SK-N-SH (cell line): Measurements from ENCODE around the gene RAET1E. TPM values are rescaled to one million over a fixed set of nuclear protein-coding genes. Genes with fewer than 3 reads are reported as not detected.

Source experiments
- CTCF ChIA-PET: fragments of 300-600, 350-600 bp; formaldehyde crosslinking; extraction: SDS; loops from one replicate; lab custom pipeline; 2021; lab: Yijun Ruan, JAX
- POLR2A ChIA-PET: fragments of 350-600 bp; sonication (Branson Sonifier 250); formaldehyde crosslinking; extraction: SDS; loops from one replicate; lab custom pipeline; 2020; ENCODE audit warnings: antibody characterized with exemption, inconsistent platforms; lab: Yijun Ruan, JAX
- DNase-seq: peaks from one replicate; pipeline ENCODE4 v3.0.0; 2012
- H2AFZ ChIP-seq: fragments of 200-600 bp; sonication (generic); 2 replicates; pipeline ENCODE4 v1.8.1; 2016; ENCODE audit warnings: antibody characterized with exemption, mild to moderate bottlenecking, low read depth
- H3F3A ChIP-seq: fragments of 200-600 bp; sonication (generic); replicated peaks from 2 replicates; pipeline ENCODE3; 2016; ENCODE audit warnings: antibody characterized with exemption, mild to moderate bottlenecking; ENCODE audit not compliant: insufficient read depth
- H3K27ac ChIP-seq, 2 experiments: fragments of 200-500 bp in 1 of 2; fragments of 200-600 bp in 1 of 2; sonication (Bioruptor generic) in 1 of 2; sonication (generic), shearing (Covaris generic) in 1 of 2; 2 replicates each; pipeline versions ENCODE4 v1.5.1 to v1.6.1; 2014 to 2016; ENCODE audit warnings: low read depth in 2 of 2, inconsistent platforms in 1 of 2, low read length in 1 of 2, mild to moderate bottlenecking in 1 of 2, mixed read lengths in 1 of 2
- H3K27me3 ChIP-seq: fragments of 200-600 bp; sonication (generic), shearing (Covaris generic); 2 replicates; pipeline ENCODE4 v1.6.1; 2016; ENCODE audit warnings: mixed run types; ENCODE audit not compliant: insufficient read depth
- H3K36me3 ChIP-seq, 2 experiments: fragments of 200-500 bp in 1 of 2; fragments of 200-600 bp in 1 of 2; sonication (Bioruptor generic) in 1 of 2; sonication (generic) in 1 of 2; replicated peaks in 1 of 2; 2 replicates each; pipeline versions ENCODE3 to v1.5.1; 2014 to 2016; ENCODE audit warnings: low read length in 1 of 2, mild to moderate bottlenecking in 1 of 2; ENCODE audit not compliant: insufficient read depth in 2 of 2, control insufficient read depth in 1 of 2
- H3K4me1 ChIP-seq, 2 experiments: fragments of 200-500 bp in 1 of 2; fragments of 200-600 bp in 1 of 2; sonication (Bioruptor generic) in 1 of 2; sonication (generic), shearing (Covaris generic) in 1 of 2; 2 replicates each; pipeline versions ENCODE4 v1.5.1 to v1.6.1; 2014 to 2016; ENCODE audit warnings: low read depth in 1 of 2, low read length in 1 of 2, mixed run types in 1 of 2; ENCODE audit not compliant: insufficient read depth in 2 of 2, control insufficient read depth in 1 of 2
- H3K4me2 ChIP-seq: fragments of 200-600 bp; sonication (generic), shearing (Covaris generic); 2 replicates; pipeline ENCODE4 v1.6.1; 2017; ENCODE audit warnings: mixed run types
- H3K4me3 ChIP-seq, 2 experiments: fragments of 200-500 bp in 1 of 2; fragments of 200-600 bp in 1 of 2; sonication (Bioruptor generic) in 1 of 2; sonication (generic), shearing (Covaris generic) in 1 of 2; 2 replicates each; pipeline versions ENCODE4 v1.5.1 to v1.8.1; 2014 to 2016; ENCODE audit warnings: low read depth in 2 of 2, inconsistent platforms in 1 of 2, low read length in 1 of 2, mild to moderate bottlenecking in 1 of 2, mixed read lengths in 1 of 2, moderate library complexity in 1 of 2
- H3K79me2 ChIP-seq: fragments of 200-600 bp; sonication (generic); 2 replicates; pipeline ENCODE4 v1.8.1; 2017; ENCODE audit warnings: mild to moderate bottlenecking; ENCODE audit not compliant: insufficient read depth
- H3K9ac ChIP-seq: fragments of 200-600 bp; sonication (generic); 2 replicates; pipeline ENCODE4 v1.6.1; 2017; ENCODE audit warnings: mixed run types
- H3K9me2 ChIP-seq: fragments of 200-600 bp; sonication (generic); 2 replicates; pipeline ENCODE4 v1.6.1; 2017; ENCODE audit warnings: mixed run types
- H3K9me3 ChIP-seq: fragments of 200-600 bp; sonication (generic); 2 replicates; pipeline ENCODE4 v1.6.1; 2017; ENCODE audit warnings: mixed run types, mild to moderate bottlenecking, moderate library complexity
- H4K20me1 ChIP-seq: fragments of 200-600 bp; sonication (generic); 2 replicates; pipeline ENCODE4 v1.6.1; 2017; ENCODE audit warnings: mild to moderate bottlenecking, mixed run types; ENCODE audit not compliant: insufficient read depth
- ELF1 ChIP-seq: IDR thresholded peaks from 2 replicates; pipeline ENCODE4 v1.4.0; 2012
- EP300 ChIP-seq, 2 experiments: IDR thresholded peaks; 2 replicates each; pipeline versions ENCODE4 v1.4.0 to v1.6.1; 2012; ENCODE audit warnings: borderline replicate concordance in 1 of 2, low read depth in 1 of 2, low read length in 1 of 2
- EZH2phosphoT487 ChIP-seq: fragments of 200-600 bp; sonication (generic); IDR thresholded peaks from 2 replicates; pipeline ENCODE4 v1.6.1; 2017; ENCODE audit warnings: low read depth, mixed run types, mild to moderate bottlenecking, antibody characterized with exemption, moderate library complexity, borderline replicate concordance
- FOSL2 ChIP-seq: IDR thresholded peaks from 2 replicates; pipeline ENCODE4 v1.4.0; 2012; ENCODE audit warnings: low read depth, mild to moderate bottlenecking, moderate library complexity, borderline replicate concordance
- FOXJ3 ChIP-seq: sonication (generic); formaldehyde crosslinking; IDR thresholded peaks from 2 replicates; pipeline ENCODE4 v1.5.1; 2020; ENCODE audit warnings: mild to moderate bottlenecking, missing genetic modification reagents
- MEF2A ChIP-seq: IDR thresholded peaks from 2 replicates; pipeline ENCODE4 v1.4.0; 2012; ENCODE audit warnings: low read depth, borderline replicate concordance
- MXI1 ChIP-seq: IDR thresholded peaks from 2 replicates; pipeline ENCODE4 v1.6.1; 2012; ENCODE audit warnings: mild to moderate bottlenecking, low read depth, low read length, improper control_type of control experiment
- POLR2AphosphoS5 ChIP-seq: IDR thresholded peaks from 2 replicates; pipeline ENCODE4 v1.6.1; 2012; ENCODE audit warnings: low read depth, low read length
- RCOR1 ChIP-seq: fragments of 150-350 bp; IDR thresholded peaks from 2 replicates; pipeline ENCODE4 v1.6.1; 2017; ENCODE audit warnings: antibody characterized with exemption, low read length
- RFX5 ChIP-seq: IDR thresholded peaks from 2 replicates; pipeline ENCODE4 v1.6.1; 2012; ENCODE audit warnings: mild to moderate bottlenecking, improper control_type of control experiment, low read length
- RXRA ChIP-seq: IDR thresholded peaks from 2 replicates; pipeline ENCODE4 v1.4.0; 2012; ENCODE audit warnings: low read depth, mild to moderate bottlenecking, borderline replicate concordance
- SMC3 ChIP-seq: IDR thresholded peaks from 2 replicates; pipeline ENCODE4 v1.6.1; 2012; ENCODE audit warnings: low read depth, low read length, improper control_type of control experiment
- WGBS: methylation state at CpG from one replicate; pipeline ENCODE4 v1.1.6; 2017; ENCODE audit warnings: low lambda C conversion rate; 5-methylcytosine and 5-hydroxymethylcytosine counted together
- polyA plus RNA-seq, 3 experiments: library from polyadenylated mRNA; depleted of rRNA; stranded (reverse); fragments of >200 nt; gene quantifications; 2 replicates each; pipeline ENCODE4 v1.2.3, GENCODE V29; 2012
- TF ChIP-seq, protein P1 (sequence below): IDR thresholded peaks from 2 replicates; pipeline ENCODE4 v1.4.0; 2012; ENCODE audit warnings: low read depth, borderline replicate concordance
- TF ChIP-seq, protein P2 (sequence below): IDR thresholded peaks from 2 replicates; pipeline ENCODE4 v1.4.0; 2012; ENCODE audit warnings: low read depth, borderline replicate concordance
- TF ChIP-seq, protein P3 (sequence below): IDR thresholded peaks from 2 replicates; pipeline ENCODE4; 2012
- TF ChIP-seq, protein P4 (sequence below): IDR thresholded peaks from 2 replicates; pipeline ENCODE4 v1.4.0; 2012; ENCODE audit warnings: low read depth
- TF ChIP-seq, protein P5 (sequence below): IDR thresholded peaks from 2 replicates; pipeline ENCODE4 v1.6.1; 2012; ENCODE audit warnings: mild to moderate bottlenecking, low read depth, low read length, moderate library complexity

Gene RAET1E
- polyA plus RNA-seq, 1 of the 3 experiments (the other 2 are of a cell fraction): 0.15 TPM

DNA sequence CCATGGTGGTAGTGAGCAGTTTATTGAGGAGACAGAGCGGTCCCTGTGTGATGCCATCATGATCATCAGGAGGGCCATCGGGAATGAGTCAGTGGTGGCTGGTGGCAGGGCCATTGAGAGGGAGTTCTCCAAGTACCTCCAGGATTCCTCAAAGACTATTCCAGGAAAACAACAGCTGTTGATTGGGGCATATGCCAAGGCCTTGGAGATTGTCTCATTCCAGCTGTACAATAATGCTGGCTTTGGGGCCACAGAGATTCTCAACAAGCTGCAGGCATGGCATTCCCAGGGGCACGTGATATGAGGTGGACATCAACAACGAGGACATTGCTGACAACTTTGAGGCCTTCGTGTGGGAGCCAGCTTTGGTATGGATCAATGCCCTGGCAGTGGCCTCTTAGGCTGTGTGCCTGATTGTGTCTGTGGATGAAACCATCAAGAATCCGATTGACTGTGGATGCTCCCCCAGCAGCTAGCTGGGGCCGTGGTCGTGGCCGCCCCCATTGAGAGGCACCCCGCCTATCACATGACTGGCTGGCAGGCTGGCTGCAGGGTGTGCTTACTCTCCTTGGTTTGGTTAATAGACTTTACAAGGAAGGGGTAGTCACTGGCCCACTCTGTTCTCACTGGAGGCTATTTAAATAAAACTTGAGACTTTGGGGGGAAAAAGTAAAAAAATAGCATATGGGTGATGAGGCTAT lies 16.7 kb downstream of the RAET1E start:
- Histone ChIP-seq H3K9me3 (no peaks in the 10 kb centered on the region), H2AFZ (no peak overlapping the region), H3F3A (no peaks in the 10 kb centered on the region), H3K4me1 (no peaks in the 10 kb centered on the region), H3K27me3 (no peaks in the 10 kb centered on the region), H3K36me3 (no peaks in the 10 kb centered on the region), H3K27ac (no peak overlapping the region), H3K4me3 (no peak overlapping the region), H3K9me2 (no peaks in the 10 kb centered on the region), H3K79me2 (no peaks in the 10 kb centered on the region), H3K9ac (no peak overlapping the region), H3K4me2 (no peak overlapping the region), H4K20me1 (no peaks in the 10 kb centered on the region)
- no peak for TF ChIP-seq RFX5
- TF ChIP-seq, protein P1, sequence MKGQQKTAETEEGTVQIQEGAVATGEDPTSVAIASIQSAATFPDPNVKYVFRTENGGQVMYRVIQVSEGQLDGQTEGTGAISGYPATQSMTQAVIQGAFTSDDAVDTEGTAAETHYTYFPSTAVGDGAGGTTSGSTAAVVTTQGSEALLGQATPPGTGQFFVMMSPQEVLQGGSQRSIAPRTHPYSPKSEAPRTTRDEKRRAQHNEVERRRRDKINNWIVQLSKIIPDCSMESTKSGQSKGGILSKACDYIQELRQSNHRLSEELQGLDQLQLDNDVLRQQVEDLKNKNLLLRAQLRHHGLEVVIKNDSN: no peak
- TF ChIP-seq EZH2phosphoT487: no peak
- TF ChIP-seq, protein P2, sequence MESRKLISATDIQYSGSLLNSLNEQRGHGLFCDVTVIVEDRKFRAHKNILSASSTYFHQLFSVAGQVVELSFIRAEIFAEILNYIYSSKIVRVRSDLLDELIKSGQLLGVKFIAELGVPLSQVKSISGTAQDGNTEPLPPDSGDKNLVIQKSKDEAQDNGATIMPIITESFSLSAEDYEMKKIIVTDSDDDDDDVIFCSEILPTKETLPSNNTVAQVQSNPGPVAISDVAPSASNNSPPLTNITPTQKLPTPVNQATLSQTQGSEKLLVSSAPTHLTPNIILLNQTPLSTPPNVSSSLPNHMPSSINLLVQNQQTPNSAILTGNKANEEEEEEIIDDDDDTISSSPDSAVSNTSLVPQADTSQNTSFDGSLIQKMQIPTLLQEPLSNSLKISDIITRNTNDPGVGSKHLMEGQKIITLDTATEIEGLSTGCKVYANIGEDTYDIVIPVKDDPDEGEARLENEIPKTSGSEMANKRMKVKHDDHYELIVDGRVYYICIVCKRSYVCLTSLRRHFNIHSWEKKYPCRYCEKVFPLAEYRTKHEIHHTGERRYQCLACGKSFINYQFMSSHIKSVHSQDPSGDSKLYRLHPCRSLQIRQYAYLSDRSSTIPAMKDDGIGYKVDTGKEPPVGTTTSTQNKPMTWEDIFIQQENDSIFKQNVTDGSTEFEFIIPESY: no peak
- TF ChIP-seq FOXJ3: no peak
- no peak for TF ChIP-seq ELF1
- TF ChIP-seq POLR2AphosphoS5: no peak
- TF ChIP-seq, protein P3, sequence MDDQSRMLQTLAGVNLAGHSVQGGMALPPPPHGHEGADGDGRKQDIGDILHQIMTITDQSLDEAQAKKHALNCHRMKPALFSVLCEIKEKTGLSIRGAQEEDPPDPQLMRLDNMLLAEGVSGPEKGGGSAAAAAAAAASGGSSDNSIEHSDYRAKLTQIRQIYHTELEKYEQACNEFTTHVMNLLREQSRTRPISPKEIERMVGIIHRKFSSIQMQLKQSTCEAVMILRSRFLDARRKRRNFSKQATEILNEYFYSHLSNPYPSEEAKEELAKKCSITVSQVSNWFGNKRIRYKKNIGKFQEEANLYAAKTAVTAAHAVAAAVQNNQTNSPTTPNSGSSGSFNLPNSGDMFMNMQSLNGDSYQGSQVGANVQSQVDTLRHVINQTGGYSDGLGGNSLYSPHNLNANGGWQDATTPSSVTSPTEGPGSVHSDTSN: no peak
- TF ChIP-seq, protein P4, sequence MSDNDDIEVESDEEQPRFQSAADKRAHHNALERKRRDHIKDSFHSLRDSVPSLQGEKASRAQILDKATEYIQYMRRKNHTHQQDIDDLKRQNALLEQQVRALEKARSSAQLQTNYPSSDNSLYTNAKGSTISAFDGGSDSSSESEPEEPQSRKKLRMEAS: no peak
- no peak for TF ChIP-seq RXRA
- TF ChIP-seq RCOR1: no peak
- no peak for TF ChIP-seq EP300 (IDR thresholded peaks at IDR 0.05; ENCODE audit: borderline replicate concordance in 1 of 2, low read depth in 1 of 2, low read length in 1 of 2)
- TF ChIP-seq, protein P5, sequence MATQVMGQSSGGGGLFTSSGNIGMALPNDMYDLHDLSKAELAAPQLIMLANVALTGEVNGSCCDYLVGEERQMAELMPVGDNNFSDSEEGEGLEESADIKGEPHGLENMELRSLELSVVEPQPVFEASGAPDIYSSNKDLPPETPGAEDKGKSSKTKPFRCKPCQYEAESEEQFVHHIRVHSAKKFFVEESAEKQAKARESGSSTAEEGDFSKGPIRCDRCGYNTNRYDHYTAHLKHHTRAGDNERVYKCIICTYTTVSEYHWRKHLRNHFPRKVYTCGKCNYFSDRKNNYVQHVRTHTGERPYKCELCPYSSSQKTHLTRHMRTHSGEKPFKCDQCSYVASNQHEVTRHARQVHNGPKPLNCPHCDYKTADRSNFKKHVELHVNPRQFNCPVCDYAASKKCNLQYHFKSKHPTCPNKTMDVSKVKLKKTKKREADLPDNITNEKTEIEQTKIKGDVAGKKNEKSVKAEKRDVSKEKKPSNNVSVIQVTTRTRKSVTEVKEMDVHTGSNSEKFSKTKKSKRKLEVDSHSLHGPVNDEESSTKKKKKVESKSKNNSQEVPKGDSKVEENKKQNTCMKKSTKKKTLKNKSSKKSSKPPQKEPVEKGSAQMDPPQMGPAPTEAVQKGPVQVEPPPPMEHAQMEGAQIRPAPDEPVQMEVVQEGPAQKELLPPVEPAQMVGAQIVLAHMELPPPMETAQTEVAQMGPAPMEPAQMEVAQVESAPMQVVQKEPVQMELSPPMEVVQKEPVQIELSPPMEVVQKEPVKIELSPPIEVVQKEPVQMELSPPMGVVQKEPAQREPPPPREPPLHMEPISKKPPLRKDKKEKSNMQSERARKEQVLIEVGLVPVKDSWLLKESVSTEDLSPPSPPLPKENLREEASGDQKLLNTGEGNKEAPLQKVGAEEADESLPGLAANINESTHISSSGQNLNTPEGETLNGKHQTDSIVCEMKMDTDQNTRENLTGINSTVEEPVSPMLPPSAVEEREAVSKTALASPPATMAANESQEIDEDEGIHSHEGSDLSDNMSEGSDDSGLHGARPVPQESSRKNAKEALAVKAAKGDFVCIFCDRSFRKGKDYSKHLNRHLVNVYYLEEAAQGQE: no peak
- TF ChIP-seq MXI1: no peak
- TF ChIP-seq MEF2A: no peak
- no peak for TF ChIP-seq FOSL2
- TF ChIP-seq SMC3: no peak
- ChIA-PET CTCF (interaction anchor here (2.0 kb wide), 1 partner anchor 15 kb away, joined by 8 read pairs; no protein-coding TSS in a partner anchor), POLR2A (no interaction called here)
- no peak for DNase-seq
- 100% methylated on average over 1 of the region's 10 CpGs for WGBS
